Measurements from ENCODE around the gene ATP8A2. TPM values are rescaled to one million over a fixed set of nuclear protein-coding genes. Genes with fewer than 3 reads are reported as not detected.

Gene ATP8A2
- total and polyA plus RNA-seq, 3 donors from 2014 or later: 14.2 to 38.3 (median 16.5) TPM

- no peak for TF ChIP-seq POLR2A (IDR thresholded peaks at IDR 0.05)
- TF ChIP-seq CTCF (IDR thresholded peaks at IDR 0.05): no peak
- DNase-seq: no peak
- H3K4me1 ChIP-seq: no peaks in the 10 kb centered on the region
- no peaks in the 10 kb centered on the region for H3K9me3 ChIP-seq
- no peaks in the 10 kb centered on the region for H3K27me3 ChIP-seq
- no peaks in the 10 kb centered on the region for H3K36me3 ChIP-seq (ENCODE audit: low read depth, missing control alignments)
- H3K27ac ChIP-seq: no peak overlapping the region
- WGBS, 2 donors: 89 to 90% methylated on average over 9 of the region's 9 CpGs
- intact Hi-C loops (cut with DNase I; ENCODE audit: low total_unique reads): no loop called here
- H3K4me3 ChIP-seq: no peak overlapping the region
Measured at GRCh38 chr13:25686831-25687470, 315.2 kb downstream of the ATP8A2 start.

GRCh38 chr13:25687471-25688225 is 315.9 kb downstream of the ATP8A2 start:
- no peak for DNase-seq
- Histone ChIP-seq H3K36me3 (ENCODE audit: low read depth, missing control alignments) (no peaks in the 10 kb centered on the region), H3K9me3 (no peaks in the 10 kb centered on the region), H3K4me1 (no peaks in the 10 kb centered on the region), H3K27me3 (no peaks in the 10 kb centered on the region), H3K27ac (no peak overlapping the region), H3K4me3 (no peak overlapping the region)
- intact Hi-C loops (cut with DNase I; ENCODE audit: low total_unique reads): no loop called here
- WGBS, 2 donors: 66 to 81% methylated on average over 9 of the region's 9 CpGs
- no peak for TF ChIP-seq CTCF (IDR thresholded peaks at IDR 0.05)
- TF ChIP-seq POLR2A (IDR thresholded peaks at IDR 0.05): no peak

DNA sequence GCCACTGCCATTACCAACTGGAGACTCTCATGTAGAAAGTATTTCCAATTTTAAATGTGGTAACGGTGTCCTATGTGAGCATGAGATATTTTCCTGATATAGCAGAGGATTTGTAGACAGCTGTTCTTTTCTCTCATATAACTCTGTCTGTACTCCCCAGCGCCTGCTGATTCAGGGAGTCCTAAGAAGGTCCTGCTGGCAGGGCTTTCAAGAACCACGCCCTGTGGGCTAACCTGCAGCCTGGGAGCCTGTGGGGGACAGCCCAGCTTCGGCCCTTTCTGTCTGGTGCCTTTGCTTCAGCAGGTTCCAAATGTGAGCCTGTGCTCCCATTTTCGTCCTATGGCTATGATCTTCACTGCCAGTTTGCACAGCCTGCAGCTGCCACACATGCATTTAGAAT is 316.8 kb downstream of the ATP8A2 start:
- Histone ChIP-seq H3K4me3 (no peak overlapping the region), H3K27ac (no peak overlapping the region), H3K27me3 (no peaks in the 10 kb centered on the region), H3K4me1 (no peaks in the 10 kb centered on the region), H3K36me3 (ENCODE audit: low read depth, missing control alignments) (no peaks in the 10 kb centered on the region), H3K9me3 (no peaks in the 10 kb centered on the region)
- WGBS, 2 donors: 86 to 87% methylated on average over 5 of the region's 5 CpGs
- DNase-seq: no peak
- intact Hi-C loops (cut with DNase I; ENCODE audit: low total_unique reads): no loop called here
- TF ChIP-seq POLR2A (IDR thresholded peaks at IDR 0.05): no peak
- no peak for TF ChIP-seq CTCF (IDR thresholded peaks at IDR 0.05)

- no peak for DNase-seq
- Histone ChIP-seq H3K27me3 (no peaks in the 10 kb centered on the region), H3K4me1 (no peaks in the 10 kb centered on the region), H3K4me3 (no peak overlapping the region), H3K36me3 (ENCODE audit: low read depth, missing control alignments) (no peaks in the 10 kb centered on the region), H3K9me3 (no peaks in the 10 kb centered on the region), H3K27ac (no peak overlapping the region)
- WGBS, 2 donors: 87 to 97% methylated on average over 2 of the region's 2 CpGs
- no peak for TF ChIP-seq CTCF (IDR thresholded peaks at IDR 0.05)
- no peak for TF ChIP-seq POLR2A (IDR thresholded peaks at IDR 0.05)
- intact Hi-C loops (cut with DNase I; ENCODE audit: low total_unique reads): no loop called here
Measured at GRCh38 chr13:25689539-25689938, 317.8 kb downstream of the ATP8A2 start.

Measured in testis (tissue), 3 donors.